ENCODE data around the gene TBC1D23.
"Not testable (repeated sequence)": the region's sequence is repeated elsewhere in the genome, so short reads cannot be mapped to it uniquely, and the experiment has no call there.

The TBC1D23 gene

GRCh38 chr3:100299016-100299415, 38.2 kb downstream of the TBC1D23 start:
- DNase-seq (ENCODE audit: low read depth in 2 of 2), result no peak

DNA sequence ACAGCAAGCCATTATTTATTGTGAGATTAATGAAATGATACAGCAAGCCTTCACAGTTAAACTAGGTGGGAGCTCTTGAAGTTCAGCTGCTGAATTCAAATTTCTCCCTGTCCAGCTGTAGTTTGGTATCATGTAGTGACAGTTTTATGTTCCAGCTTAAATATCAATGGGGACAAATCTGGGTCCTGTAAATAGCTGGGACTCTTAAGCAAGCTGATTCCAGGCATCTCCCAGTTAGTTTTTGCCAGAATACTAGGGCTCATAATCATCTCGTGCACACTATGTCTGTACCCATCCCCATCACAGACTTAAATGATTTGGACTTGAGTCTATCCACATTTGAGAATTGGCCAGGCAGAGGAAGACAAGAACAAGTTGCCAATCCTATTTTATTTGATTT, 45.9 kb downstream of the TBC1D23 start:
- no peak for DNase-seq (ENCODE audit: low read depth in 2 of 2)

GRCh38 chr3:100310355-100310965, 49.7 kb downstream of the TBC1D23 start:
- no peak for DNase-seq (ENCODE audit: low read depth in 2 of 2)

DNA sequence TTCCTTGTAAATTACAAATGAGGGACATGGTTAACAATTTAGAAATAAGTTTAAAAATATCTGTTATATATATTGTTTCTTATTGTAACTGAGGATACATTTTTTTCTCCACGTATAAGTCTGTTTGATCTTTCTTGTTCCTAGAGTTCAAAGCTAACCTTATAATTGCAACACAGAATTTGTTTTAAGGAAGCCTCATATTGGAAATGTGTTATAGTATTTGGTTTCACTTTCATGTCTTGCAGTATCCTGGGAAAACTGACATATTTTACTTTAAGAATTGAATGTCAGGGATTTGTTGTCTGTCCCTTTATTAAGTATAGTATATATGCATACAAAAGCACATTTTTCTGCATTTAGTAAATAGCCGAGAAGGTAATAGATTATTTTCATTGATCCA, 50.2 kb downstream of the TBC1D23 start:
- DNase-seq (ENCODE audit: low read depth in 2 of 2), result no peak

DNA sequence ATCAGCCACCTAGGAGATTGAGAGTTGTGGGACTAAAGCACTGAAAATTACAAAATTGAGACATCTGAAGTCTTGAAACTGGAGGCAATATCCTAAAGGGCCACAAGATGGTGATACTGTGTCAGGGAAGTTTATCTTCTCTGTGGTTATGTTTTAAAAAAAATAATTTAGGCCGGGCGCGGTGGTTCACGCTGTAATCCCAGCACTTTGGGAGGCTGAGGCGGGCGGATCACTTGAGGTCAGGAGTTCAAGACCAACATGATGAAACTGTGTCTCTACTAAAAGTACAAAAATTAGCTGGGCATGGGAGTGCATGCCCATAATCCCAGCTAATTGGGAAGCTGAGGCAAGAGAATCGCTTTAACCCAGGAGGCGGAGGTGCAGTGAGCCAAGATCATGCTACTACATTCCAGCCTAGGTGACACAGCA, 55.9 kb downstream of the TBC1D23 start:
- DNase-seq (ENCODE audit: low read depth in 2 of 2), result no peak

DNA sequence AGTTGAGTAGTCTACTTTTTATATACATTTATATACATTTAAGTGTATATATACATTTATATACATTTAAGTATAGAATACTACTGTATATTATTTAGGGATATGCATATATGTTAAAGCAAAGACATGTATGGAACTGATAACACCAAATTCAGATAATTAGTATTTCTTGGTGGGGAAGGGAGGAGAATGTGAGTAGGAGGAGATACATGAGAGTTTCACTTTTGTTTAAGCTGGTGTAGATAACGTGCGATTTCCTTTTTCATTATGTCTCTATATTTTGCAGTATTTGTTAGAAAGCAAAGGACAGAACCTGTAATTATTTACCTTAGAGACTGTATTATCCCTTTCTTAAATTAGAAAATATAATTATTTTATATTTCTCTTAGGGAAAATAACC, 57.1 kb downstream of the TBC1D23 start:
- no peak for DNase-seq (ENCODE audit: low read depth in 2 of 2)

DNA sequence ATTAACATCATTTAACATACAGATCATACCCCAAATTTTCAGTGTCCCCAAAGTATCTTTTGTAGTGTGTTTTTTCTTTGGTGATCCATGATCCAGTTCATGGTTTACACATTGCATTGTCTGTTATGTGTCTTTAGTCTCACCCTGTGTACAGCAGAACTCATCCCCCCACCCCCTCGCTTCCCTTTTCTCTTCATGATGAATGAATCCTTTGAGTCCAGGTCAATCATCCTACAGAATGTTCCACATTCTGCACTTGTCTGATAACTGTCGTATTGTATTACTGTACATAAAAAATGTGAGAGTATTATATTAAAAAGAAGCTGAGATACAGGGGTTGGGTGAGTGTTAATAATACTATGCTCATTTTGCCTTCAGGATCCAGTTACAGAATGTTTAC, 59.2 kb downstream of the TBC1D23 start:
- DNase-seq (ENCODE audit: low read depth in 2 of 2), result no peak

DNA sequence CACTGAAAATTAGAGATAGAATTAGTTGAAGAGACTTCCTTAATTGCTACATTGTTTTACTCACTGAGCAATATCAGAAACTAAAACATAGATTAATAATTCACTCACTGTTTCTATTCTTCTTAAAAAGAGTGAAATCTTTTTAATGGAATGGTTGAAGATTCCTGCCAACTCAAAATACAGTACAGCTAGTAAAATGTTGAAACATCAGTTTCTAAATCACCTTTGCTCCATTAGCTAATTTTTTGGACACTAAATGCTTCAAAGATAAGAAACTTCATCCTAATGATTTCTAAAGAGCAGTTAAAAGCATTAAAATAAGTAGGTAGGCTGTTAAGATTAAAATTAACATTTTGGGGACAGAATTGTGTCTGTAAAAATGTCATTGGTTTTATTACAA, 63.3 kb downstream of the TBC1D23 start:
- DNase-seq (ENCODE audit: low read depth in 2 of 2), result no peak

DNA sequence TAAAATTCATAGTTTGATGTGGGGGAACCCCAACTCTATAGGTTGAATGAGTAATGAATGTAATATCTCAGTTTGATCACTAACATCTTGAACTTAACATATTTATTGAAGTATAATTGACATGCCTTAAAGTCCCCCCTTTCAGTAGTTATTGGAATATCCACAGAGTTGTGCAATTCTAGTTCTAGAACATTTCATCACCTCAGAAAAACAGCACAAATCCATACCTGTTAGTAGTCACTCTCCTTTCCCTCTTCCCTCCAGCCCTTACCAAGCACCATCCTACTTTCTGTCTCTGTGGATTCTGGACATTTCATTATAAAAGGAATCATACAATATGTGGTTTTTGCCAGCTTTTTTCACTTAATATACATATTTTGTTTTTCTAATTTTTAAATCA, 65.0 kb downstream of the TBC1D23 start:
- DNase-seq (ENCODE audit: low read depth in 2 of 2), result no peak

- DNase-seq (ENCODE audit: low read depth in 2 of 2), result not testable (repeated sequence)
Observed at GRCh38 chr3:100327377-100327776, 66.6 kb downstream of the TBC1D23 start.

GRCh38 chr3:100329800-100330489, 69.2 kb downstream of the TBC1D23 start:
- DNase-seq (ENCODE audit: low read depth in 2 of 2), result no peak

- DNase-seq (ENCODE audit: low read depth in 2 of 2), result no peak
Observed at GRCh38 chr3:100330651-100331050, 69.9 kb downstream of the TBC1D23 start.

- DNase-seq (ENCODE audit: low read depth in 2 of 2), result no peak
Observed at GRCh38 chr3:100331660-100332059, 70.9 kb downstream of the TBC1D23 start.

- no peak for DNase-seq (ENCODE audit: low read depth in 2 of 2)
Observed at GRCh38 chr3:100333051-100333450, 72.3 kb downstream of the TBC1D23 start.

GRCh38 chr3:100333970-100334487, 73.2 kb downstream of the TBC1D23 start:
- DNase-seq (ENCODE audit: low read depth in 2 of 2), result no peak

GRCh38 chr3:100334488-100335351, 73.9 kb downstream of the TBC1D23 start, which contains the start of gene NIT2:
NIT2 (plus strand) TSS chr3:100334757; CDS start chr3:100334792, 35 bp downstream.
- peak; percentile 70 to 75 for DNase-seq (ENCODE audit: low read depth in 2 of 2)

DNA sequence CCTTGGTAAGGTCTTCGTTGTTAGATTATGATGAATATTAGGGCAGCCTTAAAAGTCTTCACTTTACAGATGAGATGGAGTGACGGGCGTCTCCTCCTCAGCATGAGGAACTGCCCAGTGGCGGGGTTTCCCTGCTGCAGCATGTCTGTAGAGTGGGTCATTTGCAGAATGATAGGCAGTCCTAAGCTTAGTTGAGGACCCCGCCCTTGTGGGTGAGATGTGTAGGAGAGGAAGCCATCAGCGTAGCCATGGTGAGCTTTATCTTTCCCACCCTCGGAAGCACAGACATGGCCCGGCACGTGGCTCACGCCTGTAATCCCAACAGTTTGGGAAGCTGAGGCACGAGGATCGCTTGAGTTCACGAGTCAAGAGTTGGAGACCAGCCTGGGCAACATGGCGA, 74.6 kb downstream of the TBC1D23 start:
- DNase-seq (ENCODE audit: low read depth in 2 of 2), result peak; percentile 3 to 26

- DNase-seq (ENCODE audit: low read depth in 2 of 2), result not testable (repeated sequence)
Observed at GRCh38 chr3:100336229-100336628, 75.4 kb downstream of the TBC1D23 start.

- no peak for DNase-seq (ENCODE audit: low read depth in 2 of 2)
Observed at GRCh38 chr3:100338911-100339310, 78.1 kb downstream of the TBC1D23 start.

- no peak for DNase-seq (ENCODE audit: low read depth in 2 of 2)
Observed at GRCh38 chr3:100339786-100340185, 79.0 kb downstream of the TBC1D23 start.

DNA sequence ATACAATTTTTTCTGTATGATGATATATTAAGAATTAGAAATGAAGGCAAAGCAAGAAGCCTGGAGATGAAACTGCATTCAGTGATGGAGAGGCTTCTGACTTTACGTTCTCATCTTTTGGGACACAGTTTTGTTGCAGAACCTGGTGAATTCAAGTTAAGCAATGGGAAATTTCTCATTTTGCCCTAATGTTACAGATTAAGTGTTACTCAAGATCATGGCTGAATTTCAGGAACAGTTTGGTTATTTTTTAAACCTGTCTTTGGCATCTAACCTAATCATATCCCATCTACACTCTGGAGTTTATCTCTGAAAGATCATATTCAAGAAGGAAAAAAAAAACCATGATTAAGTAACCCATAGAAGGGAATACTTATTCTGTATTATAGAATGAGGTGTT, 79.7 kb downstream of the TBC1D23 start:
- no peak for DNase-seq (ENCODE audit: low read depth in 2 of 2)

- DNase-seq (ENCODE audit: low read depth in 2 of 2), result no peak
Observed at GRCh38 chr3:100348727-100349126, 87.9 kb downstream of the TBC1D23 start.
